ENCODE data around the gene DDX5.

The DDX5 gene

DNA sequence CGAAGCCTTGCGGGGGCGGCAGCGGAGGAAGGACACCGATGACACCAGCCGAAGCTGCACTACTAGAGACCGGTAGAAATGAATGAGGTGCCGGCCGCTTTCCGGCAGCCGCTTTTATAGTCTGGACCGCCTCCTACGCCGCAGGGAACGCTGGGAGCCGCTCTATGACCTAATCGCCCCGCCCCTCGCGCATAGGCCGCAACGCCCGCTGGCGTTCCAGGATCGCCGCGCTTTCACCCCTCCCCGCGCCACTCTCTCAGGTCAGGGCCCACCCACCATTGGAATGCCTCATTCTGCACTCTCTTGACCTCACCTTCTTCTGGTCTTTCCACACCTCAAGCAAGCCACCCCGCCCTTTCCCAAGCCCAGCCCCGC is at the start of gene DDX5:
DDX5 (minus strand) TSS at position 89 of the 375 bp plus-strand sequence. CDS start 170 bp downstream, outside the sequence.
- DNase-seq = peak; percentile 97

DNA sequence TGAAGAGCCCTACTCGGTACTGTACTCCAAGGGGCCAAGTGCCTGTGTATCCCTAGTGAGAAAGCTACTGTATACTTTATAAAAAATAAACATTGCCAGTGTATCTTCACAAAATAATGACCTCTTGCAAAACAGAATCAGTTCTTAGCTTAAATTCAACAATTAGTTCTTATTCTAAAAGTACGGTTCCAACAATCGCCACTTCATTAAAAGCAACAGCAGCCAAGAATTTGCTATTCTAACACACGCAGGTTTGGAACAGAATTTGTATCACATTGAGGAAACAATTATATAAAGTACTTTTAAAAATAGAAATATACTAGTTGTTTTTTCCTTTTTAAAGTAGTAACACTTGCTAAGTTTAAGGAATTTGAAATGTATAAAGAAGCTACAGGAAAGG is 49.2 kb upstream of the DDX5 start:
- DNase-seq = no peak

DNA sequence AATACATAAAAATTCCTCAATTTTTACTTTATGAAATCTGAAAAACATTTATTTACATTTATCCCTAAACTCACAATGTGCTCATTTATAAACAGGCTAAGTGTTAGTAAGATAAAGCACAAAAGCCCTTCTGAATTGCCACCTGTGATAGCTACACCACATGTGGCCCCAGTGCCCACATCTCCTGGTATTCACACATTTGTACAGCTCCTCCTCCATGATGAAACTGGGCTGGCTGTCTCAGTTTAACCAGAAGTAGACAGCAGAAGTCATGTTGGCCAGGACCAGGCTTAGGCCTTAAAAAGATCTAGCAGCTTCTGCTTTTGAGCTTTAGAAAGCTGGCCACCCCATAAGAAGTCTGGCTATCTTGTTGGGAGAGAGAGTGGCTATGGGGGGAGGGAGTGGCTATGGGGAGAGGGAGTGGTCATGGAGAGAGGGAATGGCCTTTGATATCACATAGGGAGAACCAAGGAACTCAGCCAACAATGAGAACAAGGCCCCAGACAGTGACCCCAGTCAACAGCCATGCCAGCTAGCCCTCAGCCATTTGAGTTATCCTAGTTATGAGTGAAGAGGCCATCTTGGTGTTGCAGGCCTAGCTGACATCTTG is 48.0 kb upstream of the DDX5 start:
- no peak for DNase-seq

DNA sequence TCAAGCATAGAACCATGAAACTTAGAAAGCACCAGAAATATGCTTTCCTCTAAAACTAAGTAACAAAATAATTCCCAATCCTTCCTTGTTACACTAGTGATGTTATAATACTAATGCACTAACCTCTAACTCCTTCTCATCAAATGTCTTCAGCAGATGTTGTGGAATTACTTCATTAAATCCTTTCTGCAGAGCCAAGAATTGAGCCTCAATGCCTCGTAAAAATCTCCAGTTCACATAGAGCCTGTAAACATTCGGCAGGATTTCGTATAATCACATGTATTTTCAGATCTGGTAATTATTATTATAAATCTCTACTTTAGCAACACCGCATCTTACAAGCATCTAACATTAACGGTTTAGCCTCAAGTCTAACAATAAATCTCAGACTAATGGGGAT is 45.4 kb upstream of the DDX5 start:
- DNase-seq = no peak

DNA sequence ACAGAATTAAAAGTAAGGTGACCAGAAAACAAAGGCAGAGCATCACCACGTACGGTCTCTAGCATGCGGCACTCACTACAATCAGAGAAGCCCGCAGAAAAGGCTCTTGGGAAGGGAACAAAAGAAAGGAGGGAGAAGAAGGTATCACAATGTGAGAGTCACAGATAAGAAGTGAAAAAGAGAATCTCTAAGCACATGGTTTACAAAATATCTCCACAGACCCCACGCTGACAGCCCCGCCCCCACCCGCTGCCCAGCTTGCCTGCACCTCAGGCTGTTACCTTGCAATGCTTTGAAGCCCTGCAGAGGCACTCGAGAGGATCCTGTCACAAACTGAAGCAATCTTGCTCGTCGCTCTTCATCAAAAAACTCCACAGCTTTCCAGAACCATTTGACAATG is 41.2 kb upstream of the DDX5 start:
- no peak for DNase-seq

DNA sequence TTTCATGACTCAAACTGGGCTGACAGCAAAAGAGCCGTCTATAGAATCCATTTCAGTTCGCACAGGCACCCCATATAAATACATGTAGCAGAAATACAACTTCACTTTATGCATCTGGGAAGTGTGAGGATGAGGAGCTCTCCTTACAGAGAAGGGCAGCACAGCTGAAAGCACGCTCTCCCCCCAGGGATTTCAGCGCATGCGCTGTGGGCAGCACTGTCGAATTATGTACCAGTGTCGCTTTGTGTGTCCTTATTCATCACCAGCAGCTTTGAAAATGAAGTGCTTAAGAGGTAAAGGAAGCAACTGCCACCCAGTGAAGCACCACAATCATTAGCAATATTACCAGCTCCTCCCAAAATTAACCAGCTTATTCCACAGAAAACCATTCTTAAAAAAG is 40.6 kb upstream of the DDX5 start:
- DNase-seq = no peak

DNA sequence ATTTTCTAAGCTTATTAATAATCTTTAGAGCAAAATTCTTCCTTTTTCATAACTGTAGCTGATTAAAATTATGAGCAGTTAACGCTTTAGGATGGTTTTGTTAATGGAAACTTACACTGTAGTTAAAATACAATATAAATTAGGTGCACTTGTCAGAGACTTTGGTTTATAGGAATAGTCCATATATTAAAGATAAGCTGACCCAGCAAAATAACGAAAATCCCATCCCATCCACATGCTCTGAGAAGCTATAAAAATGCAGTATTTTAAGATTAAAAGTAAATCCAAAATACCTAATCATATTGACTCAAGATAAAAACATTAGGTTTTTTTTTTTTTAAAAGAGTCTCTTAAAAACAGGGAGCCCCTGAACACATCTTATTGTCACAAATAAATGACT is 38.7 kb upstream of the DDX5 start:
- no peak for DNase-seq

DNA sequence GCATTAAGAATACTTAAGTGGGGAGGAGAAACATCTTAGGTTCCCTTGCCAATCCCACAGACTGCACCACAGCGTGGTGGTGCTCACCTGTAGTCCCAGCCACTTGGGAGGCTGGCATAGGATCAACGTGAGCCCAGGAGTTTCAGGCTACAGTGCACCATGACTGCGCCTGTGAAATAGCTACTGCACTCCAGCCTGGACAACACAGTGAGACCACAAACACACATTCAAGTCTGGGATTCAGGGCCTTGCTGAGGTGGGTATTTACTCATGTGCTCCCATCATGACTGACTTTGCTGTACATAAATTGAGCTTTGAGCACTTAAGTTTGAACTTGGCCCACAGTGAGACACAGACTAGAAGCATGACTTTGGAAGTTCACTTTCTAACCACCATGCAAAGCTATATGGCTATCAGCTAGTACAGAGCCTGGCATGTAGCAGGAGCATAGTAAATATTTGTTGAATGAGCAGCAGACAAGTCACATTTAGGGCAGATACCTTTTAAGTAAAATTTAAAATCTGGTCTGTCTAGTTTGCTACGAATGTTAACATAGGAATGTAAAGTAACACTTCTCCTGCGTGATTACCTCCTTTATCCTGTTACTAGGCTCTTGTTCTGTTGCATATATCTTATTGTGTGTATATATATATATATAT is 34.2 kb upstream of the DDX5 start:
- no peak for DNase-seq

DNA sequence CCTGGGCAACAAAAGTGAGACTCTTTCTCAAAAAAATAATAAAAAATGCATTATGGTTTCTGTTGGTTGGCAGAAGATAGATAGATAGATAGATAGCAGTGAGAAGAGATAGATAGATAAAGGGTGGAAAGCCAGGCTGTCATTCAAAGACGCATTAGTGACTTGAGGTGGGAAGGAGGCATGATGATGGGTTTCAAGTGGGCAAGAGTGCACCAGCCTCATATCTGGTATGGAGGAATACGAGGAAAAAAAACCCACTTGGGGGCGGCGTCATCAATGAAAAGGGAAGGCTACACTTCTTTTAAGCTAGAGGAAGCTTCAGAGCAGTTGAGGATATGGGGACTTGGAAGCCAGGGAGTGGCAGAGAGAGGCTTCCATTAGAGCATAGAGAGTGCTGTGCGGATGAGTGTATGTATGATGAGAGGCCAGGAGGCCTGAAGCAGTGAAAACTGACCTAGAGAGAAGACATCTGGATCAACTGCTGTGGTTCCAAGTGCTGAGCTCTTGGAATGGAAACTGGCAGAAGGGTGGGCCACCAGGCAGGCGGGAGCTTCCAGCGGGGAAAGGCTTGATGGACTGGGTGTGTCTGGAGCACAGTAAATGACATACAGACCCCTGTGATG is 32.5 kb upstream of the DDX5 start:
- no peak for DNase-seq

DNA sequence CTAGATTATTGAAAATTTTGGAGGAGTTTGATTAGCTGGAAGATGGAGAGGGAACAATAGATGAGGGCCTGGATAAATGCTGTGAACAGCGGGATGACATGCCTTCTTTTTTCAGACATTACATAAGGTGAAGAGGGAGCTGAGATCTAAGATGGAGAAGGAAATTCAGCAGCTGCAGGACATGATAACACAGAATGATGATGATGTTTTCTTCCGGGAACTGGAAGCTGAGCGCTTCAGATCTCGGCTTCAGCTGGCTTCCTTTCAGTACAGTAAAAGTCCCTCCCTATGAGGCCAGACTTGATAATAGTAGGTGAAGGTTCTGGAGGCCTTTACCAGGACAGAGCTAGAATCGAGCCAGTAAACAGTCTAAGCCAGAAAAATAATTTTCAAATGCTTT is 31.4 kb upstream of the DDX5 start:
- DNase-seq = no peak

DNA sequence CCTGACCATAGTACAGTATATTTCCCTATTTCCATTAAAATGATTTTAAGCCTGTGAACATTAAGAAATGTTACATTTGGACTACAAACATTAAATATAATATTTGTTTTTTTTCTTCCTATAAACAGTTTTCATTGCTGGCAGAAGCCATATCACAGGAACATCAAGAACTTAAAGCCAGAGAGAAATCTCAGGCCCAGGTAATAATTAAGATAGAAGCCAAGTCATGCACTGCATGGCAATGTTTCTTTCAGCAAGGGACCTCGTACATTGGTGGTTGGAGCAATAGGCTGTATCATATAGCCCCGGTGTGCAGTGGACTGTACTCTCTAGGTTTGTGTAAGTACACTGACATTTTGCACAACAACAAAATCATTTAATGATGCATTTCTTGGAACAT is 30.8 kb upstream of the DDX5 start:
- DNase-seq = no peak

DNA sequence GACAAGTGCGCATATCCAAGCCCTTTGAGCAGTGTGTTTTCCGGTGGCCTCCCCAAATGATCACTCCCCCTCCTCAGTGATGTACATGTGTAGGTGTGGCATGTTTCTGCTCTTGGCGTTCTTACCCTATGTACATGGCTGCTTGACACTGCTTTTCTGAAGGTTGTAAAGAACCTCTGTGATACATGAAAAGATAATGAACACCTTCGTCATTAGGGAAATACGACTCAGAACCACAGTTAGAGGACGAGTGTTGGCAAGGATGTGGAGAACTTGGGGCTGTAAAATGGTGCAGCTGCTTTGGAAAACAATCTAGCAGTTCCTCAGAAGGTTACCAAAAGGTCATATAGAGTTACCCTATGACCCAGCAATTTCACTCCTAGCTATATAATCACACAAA is 29.3 kb upstream of the DDX5 start:
- DNase-seq = no peak

DNA sequence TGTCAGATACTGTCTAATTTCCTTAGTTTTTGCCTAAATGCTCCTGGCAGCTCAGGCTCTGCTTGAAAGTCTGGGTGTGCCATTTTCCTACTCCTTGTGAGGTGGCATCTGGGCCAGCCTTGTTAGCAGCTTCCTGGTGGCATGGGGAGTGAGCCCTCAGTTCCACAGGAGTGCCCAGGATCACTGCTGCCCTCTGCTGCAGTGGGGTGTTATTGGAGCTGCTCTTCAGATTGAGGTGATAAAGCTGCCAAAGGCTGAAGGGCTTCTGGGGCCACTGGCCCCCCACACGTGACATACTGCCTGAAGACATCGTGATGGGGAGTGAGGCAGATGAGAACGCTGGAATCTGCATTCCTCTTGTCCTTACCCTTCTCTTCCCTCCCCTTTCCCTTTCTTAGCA is 28.1 kb upstream of the DDX5 start:
- no peak for DNase-seq

DNA sequence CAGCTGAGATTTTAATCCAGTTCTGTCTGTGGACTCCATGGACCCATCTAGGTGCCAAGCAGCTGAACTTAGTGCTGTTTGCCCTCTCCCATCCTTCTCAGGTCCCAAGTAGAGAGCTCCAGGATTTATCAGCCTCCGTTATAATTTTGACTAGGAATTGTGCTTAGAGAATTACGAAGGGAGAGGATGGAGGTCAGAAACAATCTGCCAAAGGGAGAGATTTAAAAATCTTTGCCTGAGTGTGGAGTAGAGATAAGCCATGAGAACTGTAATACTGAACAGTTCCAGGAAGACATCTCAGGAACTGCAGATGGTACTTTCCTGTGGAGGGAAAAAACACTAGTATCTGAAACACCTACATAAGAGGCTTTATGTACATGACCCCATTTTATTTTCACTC is 27.7 kb upstream of the DDX5 start:
- DNase-seq = no peak

DNA sequence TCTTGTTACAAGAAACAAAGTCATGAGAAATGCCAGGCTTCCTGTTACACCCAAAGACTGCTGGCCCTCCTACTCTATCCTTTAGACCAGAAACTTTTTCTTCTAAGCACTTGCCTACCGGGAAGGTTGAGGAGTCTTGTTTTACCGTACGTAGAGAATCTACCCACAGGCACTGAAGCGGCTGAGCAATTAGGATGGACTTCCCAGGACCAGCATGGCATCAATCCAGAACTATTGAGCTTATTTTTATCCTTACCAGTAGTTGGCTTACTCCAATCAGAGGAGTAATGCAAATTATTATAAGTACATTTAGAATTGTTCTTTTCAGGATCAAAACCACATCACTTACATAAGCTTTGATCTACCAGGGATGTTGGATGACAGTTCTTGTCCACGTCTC is 26.3 kb upstream of the DDX5 start:
- no peak for DNase-seq

DNA sequence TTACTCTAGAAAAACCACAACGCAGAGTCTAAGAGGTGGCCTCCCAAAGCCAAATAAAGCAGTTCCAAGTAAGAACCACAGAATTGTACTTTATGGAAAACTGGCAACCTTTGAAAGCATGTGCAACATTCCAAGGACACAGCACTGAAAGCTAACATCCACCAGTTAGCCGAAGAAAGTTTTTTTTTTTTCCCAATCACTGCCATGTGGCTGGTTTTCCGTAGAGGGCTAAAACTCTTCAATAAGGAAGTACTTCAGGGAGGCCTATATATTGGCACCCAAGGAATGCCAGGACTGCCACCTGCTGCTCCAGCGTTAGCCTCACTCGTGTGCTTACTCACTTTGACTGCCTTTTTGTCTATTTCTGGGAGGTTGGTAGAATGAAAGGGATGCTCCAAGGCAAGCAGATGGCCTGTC is 25.9 kb upstream of the DDX5 start:
- no peak for DNase-seq

DNA sequence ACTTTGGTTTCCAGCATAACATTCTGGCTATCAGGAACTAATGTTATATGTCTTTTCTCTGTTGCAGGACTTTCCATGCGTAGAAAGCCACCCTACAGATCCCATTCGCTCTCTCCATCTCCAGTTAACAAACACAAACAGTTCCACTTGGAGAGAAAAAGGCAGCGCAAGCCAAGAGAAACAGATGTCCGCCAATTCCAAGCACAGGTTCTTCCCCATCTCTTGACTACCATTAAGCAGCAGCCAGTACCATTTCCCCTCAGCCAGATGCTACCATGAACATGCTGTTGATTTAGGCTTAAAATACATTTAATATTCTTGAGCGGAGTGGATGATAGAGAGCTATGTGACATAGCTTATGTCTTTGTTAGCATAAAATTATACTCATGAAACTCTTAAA is 23.1 kb upstream of the DDX5 start:
- no peak for DNase-seq

DNA sequence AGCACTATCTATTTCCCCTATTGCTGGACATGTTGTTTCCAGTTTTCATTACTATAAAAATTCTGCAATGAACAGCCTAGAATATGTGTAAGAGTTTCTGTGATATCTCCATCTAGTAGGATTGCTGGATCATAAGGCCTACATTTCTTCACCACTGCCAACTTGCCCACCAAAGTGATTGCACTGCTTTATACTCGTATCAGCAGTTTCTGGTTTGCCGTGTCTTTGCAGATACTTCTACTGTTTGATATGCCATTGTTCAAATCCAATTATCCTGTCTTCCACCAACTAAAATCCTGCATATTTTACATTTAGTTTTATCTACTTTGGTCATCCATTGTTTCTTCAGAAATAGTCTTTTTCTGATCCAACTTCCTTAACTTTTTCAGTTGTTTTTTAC is 21.8 kb upstream of the DDX5 start:
- no peak for DNase-seq

DNA sequence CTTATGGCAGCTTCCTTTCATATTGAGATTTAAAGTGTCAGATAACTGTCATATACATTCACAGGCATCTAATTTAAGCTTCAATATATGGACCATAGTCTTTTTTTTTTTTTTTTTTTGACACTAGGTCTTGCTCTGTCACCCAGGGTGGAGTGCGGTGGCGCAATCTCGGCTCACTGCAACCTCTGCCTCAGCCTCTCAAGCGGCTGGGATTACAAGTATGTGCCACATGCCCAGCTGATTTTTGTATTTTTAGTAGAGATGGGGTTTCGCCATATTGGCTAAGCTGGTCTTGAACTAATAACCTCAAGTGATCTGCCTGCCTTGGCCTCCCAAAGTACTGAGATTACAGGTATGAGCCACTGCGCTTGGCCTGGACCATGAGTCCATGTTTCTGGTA is 14.3 kb upstream of the DDX5 start:
- no peak for DNase-seq

DNA sequence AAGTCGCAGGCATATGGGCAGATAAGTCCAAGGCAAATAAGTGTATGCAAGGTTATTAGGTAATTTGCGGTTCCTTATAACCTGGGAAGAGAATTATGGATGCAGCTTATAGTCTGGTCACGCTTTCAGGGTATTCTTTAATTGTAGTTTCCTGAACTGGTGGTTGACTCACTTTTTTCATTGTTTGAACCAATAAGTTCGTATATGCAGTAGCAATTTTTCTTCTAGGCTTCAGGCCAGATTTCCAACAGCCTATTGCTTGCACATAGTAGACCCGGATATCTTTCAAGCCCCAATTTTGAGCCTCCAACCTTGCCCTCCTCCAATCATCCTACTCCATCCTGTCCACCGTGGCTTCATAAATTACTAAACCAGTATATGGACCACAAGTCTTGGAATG is 13.5 kb upstream of the DDX5 start:
- no peak for DNase-seq

DNA sequence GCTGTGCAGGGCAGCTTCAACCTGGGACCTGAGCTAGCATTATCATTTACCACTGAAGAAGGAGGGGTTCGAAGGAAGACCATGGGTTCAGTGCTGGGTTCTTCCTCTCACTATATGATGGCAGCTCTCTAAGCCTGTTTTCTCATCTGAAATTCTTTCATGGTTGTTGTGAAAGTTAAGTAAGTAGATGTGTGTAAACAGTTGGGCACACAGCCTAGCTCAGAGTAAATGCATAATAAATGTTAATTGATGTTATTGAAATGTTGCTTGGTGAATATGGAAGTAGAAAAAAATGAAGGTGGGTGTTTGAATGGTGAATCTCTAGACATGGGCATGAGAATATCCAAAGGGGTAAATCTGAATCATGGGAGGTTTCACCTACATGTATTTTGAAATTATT is 9.7 kb upstream of the DDX5 start:
- DNase-seq = no peak

DNA sequence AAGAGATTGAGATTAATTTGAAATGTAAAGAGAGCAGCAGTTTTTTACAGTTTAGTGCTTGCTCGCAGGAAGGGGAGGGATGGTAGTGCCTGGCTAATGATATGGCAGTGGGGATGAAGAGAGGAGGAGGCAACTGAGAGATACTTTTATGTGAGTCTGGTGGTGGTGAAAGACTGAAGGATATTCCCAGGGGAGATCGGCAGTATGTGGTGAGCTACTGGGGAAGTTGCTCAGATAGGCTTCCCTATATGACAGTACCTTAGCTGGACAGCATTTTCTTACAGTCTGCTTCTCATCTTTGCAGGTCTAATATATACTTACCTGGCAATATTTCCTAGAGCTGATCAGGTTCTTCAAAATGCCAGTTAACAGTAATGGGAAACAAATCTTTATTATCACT is 9.3 kb upstream of the DDX5 start:
- no peak for DNase-seq

DNA sequence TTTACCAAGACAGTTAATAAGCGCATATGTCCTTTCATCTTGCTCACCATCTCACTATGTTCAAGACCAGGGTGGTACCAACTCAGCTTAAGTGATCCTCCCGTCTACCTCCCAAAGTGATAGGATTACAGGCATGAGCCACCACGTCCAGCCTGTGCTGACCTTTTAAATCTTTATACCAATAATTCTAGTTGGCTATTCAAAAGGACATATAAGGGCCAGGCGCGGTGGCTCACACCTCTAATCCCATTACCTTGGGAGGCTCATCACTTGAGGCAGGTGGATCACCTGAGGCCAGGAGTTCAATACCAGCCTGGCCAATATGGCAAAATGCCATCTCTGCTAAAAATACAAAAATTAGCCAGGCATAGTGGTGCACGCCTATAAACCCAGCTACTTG is 3.1 kb upstream of the DDX5 start:
- no peak for DNase-seq

DNA sequence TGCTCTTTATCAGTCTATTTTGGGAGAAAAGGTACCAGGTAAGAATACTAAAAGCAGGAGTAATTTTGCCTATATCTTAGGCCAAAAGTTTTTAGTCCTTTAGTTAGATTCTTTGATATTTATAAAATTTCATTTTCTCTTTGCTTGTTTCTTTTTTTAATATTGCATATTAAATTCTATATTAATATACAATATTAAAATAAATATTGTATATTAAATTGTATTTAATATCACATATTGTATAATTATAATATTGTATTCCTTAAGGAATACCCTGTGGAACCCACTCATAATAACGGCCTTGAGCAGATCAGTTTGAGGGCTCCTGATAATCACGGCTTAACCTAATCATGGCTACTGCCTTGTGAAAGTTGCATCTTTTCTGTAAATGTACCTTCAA is 2.6 kb upstream of the DDX5 start:
- no peak for DNase-seq

DNA sequence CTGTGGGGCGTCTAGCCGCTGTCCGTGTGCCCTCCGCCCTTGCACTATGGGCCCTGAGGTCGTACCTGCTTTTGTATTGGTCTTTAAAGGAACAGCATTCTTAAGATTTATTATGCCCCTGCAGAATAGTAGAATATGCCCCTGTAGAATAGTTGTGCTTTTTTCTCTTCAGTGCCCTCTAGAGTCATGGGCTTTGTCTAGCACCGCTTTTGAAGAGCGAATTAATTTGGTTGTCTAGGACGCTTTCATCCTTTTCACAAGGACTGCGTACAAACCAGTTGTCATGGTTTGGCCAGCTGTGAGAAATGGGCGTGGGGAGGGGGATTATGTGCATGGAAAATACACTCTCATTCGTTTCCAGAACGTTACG is 1.3 kb upstream of the DDX5 start:
- peak; percentile 8 for DNase-seq
